Stimulated activated CD4-positive, alpha-beta T cell treated with anti-CD3 and anti-CD28 coated beads, TNF-alpha, amount 100 ng/mL, for 4 hours (primary cell): ENCODE data around the gene ATP23.

ENCODE experiments used
- DNase-seq, 3 experiments: peaks; one replicate each; pipeline ENCODE4 v3.0.0-alpha.2; 2020; ENCODE audit warnings: low read depth in 3 of 3

Gene ATP23, protein sequence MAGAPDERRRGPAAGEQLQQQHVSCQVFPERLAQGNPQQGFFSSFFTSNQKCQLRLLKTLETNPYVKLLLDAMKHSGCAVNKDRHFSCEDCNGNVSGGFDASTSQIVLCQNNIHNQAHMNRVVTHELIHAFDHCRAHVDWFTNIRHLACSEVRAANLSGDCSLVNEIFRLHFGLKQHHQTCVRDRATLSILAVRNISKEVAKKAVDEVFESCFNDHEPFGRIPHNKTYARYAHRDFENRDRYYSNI

GRCh38 chr12:57941165-57941894 lies at the start of gene ATP23:
TSS of gene ATP23 (plus strand) at chr12:57941567. CDS start at chr12:57941702, 135 bp downstream.
- peak; percentile 77 to 83 (median 77) for DNase-seq

DNA sequence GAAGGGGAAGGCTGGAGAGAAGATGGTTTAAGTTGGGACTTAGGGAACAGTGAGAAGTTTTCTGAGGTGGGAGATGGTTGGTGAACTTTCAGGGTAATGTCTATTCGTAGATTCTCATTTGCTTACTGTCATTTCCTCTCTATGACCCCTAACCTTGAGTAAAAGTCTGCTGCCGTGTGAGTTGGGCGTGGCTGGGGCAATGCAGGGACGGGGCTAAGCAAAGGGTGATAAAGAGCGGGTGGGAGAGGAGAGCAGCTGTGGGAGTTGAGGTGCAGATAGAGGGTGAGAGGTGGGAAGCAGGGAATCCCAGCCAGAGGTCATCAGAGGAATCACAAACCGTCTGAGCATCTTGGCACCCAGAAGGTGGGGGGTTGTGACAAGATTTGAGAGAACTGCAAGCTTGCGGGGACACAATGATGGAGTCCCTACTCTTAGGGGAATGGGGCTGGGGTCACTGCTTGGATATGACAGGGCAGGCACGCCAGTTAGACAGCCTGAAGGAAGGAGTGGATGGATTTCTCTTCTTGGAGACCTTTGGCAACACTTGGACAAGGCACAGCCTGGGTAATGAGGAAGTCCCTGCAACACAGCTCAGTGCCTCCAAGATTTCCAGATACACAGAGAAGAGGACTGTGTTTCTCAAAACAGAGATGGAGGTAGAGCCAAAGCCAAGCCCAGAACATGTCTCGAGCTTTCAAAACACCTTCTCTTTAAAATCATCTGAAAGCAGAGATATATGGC lies 49.0 kb upstream of the ATP23 start:
- no peak for DNase-seq

DNA sequence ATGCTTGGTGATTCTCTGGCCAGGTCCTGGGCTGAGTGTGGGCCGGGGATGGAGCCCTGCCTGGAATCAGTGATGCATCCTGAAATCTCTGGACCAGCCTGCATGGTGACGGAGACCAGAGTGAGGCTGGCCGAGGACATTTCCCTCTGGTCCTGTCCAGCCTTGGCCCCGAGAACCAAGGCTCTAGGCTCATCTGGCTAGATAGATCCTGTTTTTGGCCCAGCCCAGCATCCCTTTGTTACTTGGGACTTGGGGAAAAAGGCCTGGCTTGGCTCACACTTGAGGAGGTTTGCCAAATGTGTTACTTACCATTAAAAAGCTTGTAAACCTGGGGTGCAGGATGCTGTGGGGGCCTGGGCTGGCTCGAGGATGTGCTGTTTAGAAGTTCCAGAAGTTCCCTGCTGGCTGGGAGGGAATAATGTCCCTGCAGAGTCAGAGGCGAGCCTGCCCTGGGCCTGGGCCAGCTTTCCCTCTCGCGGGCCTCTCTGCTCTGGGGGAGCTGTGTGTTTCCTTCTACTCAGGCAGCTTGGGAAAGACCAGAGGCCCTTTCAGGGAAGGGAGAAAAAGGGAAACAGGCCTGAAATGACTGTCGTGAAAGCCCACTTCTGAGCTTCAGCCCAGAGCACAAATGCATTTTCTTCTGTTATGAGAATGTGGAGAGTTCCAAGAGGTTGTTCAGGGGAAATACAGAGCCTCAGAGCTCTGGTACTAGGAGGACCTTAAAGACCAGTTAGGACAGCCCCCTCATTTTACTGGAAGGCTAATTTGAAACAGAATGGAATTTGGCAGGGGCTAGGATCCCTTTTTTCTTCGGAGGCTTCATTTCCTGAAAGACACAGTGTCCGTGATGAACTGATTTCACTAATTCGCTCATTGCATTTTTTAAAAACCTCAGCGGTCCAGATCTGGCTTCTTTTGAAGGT lies 47.7 kb upstream of the ATP23 start:
- no peak for DNase-seq

DNA sequence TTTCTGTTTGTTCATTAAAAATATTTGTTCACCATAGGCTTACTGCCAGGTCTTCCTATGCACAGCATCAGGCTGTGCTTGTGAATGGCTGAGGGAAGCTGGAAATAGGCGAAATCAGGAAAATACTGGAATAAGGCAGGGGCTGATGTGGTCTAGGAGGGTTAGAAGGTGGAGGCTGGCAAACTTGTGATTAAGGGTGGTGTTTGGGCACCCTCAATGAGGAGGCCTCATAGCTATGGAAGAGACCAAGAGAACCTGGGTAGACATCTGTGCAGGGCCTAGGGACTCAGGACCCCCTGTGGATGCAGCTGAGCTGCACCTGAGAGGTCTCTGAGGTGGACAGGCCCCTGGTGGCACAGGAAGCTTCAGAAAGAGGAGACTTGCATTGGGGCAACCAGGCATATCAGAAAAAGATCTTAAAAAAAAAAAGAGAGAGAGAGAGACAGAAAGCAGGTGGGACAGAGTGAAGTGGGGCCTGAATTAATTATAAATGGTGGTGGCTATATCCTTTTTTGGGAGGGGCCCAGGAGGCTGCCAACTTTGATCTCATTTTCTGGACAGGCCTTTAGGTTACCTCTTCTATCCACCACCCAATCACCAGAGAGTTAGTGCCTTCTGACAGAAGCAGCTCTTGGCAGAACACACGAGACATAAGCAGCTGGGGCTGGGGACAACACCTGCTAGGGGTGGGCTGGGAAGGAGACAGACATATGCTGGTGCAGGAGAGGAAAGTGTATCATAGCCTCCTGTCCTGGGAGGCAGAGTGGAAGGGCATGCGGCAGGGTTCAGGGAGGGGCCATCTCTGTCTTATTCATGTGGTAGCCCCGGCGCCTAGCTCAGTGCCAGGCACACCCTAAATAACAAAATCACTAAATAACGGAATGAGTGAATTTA lies 46.7 kb upstream of the ATP23 start:
- DNase-seq = no peak

- no peak for DNase-seq
Measured at GRCh38 chr12:57895389-57896114, 45.8 kb upstream of the ATP23 start.

GRCh38 chr12:57896115-57896433 lies 45.3 kb upstream of the ATP23 start:
- DNase-seq = no peak

GRCh38 chr12:57896434-57897201 lies 44.7 kb upstream of the ATP23 start:
- DNase-seq = peak in 1 of 3 experiments; percentile 12

- DNase-seq = no peak
Measured at GRCh38 chr12:57897286-57897974, 43.9 kb upstream of the ATP23 start.

DNA sequence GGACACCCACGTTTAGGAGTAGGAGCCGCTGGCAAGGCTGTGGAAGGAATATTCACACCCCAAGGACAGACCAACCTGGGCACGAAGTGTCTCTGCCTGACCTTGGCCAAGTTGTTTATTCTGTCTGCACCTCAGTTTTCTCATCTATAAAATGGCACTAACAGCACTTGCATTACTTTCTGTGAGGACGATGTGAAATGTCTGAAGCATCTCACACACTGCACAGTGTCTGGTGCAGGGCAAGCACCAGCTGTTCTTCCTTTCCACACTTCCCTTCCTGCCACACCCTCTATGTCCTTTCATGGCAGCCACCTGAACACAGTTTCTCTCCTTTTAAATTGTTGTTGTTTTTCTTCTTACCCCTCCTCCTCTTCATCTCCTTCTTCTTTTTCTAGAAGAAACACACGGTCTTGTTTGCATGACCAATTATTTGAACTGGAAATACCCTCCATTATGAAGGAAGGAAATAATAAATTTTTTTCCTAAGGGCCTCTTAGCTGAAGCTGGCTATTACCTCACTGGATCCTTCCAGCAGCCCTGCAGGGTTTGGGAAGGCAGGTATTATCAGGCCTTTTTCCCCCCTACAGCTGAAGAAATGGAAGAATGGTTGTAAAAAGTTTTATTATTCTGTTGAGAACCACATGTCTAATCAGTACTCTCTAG lies 42.9 kb upstream of the ATP23 start:
- no peak for DNase-seq

GRCh38 chr12:57899010-57899662 lies 42.2 kb upstream of the ATP23 start:
- DNase-seq = peak; percentile 57 to 68 (median 58)

GRCh38 chr12:57902478-57902969 lies 38.8 kb upstream of the ATP23 start:
- DNase-seq = no peak

DNA sequence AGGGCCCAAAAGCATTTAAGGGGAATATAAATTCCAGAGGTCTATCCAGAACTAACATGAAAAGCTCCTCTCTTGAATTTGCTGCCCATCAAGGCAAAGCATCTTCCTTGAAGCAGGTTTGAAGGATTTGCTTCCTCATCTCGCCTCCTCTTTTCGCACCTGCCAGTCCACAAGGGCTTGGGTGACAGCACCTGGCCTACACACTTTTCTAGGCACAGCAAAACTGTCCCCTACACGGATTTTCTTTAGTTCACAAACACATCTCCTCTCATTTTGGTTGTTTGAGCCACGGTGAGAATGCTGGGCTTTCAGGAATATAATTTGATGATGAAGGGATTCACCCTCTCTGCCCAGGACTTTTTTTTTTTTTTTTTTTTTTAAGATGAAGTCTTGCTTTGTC lies 36.9 kb upstream of the ATP23 start:
- no peak for DNase-seq

GRCh38 chr12:57904848-57905811 lies 36.2 kb upstream of the ATP23 start:
- DNase-seq = peak; percentile 62 to 71 (median 68)

DNA sequence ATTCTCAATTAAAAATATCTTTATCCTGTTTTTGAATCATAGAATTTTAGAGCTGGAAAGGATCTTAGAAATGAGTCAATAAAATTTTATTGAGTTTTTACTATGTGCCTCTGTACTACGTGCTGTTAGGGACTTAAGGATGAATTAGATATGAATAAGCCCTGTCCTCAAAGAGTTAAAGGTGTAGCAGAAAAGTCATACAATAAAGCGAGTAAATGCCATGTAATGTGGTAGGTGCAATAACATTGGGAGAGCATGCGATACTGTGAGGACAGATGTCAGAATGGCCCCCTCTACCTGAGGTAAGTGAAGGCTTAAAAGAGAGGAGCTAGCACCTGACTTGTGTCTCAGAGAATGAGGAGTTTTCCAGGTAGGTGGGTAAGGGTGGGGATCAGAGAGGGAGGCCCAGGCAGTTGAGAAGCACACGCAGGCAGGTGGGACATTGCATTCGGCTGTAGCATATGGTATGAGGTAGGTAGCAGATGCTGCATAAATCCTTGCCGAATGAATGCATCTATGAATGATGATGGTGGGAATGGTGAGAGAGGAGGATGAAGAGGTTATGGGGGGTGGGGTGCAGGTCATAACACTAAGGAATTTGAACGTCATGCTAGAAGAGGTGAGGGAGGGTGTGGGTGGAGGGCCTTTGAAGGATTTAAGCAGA lies 35.4 kb upstream of the ATP23 start:
- DNase-seq = no peak

DNA sequence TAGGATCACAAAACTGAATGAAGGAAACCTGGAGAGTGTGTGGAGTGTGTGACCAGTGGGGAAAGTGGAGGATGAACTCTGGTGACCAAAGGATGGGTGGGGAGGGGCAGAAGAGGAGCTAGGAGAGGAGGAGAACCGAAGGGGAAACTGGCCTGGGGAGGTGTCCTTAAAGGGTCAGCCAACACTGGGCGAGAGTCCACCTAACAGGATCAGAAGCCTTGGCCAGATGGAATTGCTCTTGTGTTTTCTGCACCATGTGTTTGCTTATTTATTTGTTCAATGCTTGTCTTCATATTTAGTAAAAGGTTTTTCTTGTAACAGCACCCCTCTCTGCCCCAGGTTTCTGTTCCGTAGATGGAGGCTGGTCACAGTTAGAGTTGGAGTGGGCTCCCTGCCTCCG lies 34.5 kb upstream of the ATP23 start:
- no peak for DNase-seq

- no peak for DNase-seq
Measured at GRCh38 chr12:57907281-57907680, 34.1 kb upstream of the ATP23 start.
